Prostate gland (tissue), 2 donors: Measurements from ENCODE around the gene ARAP2.

Source experiments
- CTCF ChIP-seq, 4 experiments: fragments of 200-600 bp in 2 of 4; fragments of 450-650 bp in 2 of 4; sonication (generic) in 2 of 4; IDR thresholded peaks; 1 replicate in 3 of 4; 2 replicates in 1 of 4; pipeline ENCODE4 v1.5.1; 2016 to 2019; ENCODE audit warnings: antibody characterized with exemption in 4 of 4, mild to moderate bottlenecking in 2 of 4, moderate library complexity in 2 of 4
- POLR2A ChIP-seq: fragments of 450-650 bp; IDR thresholded peaks from one replicate; pipeline ENCODE4 v1.6.1; 2016; ENCODE audit warnings: antibody characterized with exemption, mild to moderate bottlenecking

GRCh38 chr4:36280555-36280954 lies 36.2 kb upstream of the ARAP2 start:
- TF ChIP-seq CTCF (IDR thresholded peaks at IDR 0.05) (no peak), POLR2A (no peak)
